NB4 (cell line): ENCODE results near the gene AFF2.

Experiments used
- DNase-seq: peaks from one replicate; pipeline ENCODE4 v3.0.0; 2010; ENCODE audit warnings: low read depth
- H3K4me3 ChIP-seq: one replicate; pipeline ENCODE4 v1.5.1; 2011; ENCODE audit warnings: mild to moderate bottlenecking, low read depth, low read length, moderate library complexity
- MAX ChIP-seq: IDR thresholded peaks from 2 replicates; pipeline ENCODE4 v1.6.1; 2011; ENCODE audit warnings: low read depth, low read length
- MYC ChIP-seq: IDR thresholded peaks from 2 replicates; pipeline ENCODE4 v1.6.1; 2011; ENCODE audit warnings: low read depth, low read length
- POLR2A ChIP-seq: IDR thresholded peaks from 2 replicates; pipeline ENCODE4 v1.6.1; 2011; ENCODE audit warnings: mild to moderate bottlenecking; ENCODE audit not compliant: insufficient read length; ENCODE audit errors: extremely low read depth
- TF ChIP-seq, protein P1 (sequence below): IDR thresholded peaks from one replicate; pipeline ENCODE4 v1.5.1; 2012; ENCODE audit warnings: low read depth, low read length

Gene AFF2

DNA sequence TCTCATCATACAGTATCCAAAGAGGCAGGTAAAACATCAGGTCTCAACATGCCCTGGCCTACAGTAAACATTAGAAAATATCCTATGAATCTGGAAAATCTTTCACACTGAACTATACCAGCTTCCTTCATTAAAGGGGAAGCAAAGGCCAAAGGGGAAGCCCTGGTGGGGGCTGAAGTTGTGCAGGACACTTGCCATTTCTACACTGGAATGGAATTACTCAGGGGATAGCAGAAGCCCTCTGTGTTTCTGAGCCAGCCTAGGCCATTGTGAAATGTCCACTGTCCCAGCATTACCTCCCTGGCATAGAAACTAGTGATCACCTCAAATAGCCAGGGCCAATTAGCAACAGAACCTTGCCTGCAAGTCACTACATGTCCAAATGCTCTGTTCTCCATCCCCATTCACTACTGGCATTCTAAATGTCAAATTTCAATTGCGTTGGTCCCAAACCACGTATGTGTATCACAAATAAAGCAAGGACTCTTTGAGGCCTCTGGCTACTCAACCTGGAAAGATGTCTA is 429.9 kb downstream of the AFF2 start:
- H3K4me3 ChIP-seq: no peak overlapping the region
- no peak for DNase-seq
- TF ChIP-seq, protein P1, sequence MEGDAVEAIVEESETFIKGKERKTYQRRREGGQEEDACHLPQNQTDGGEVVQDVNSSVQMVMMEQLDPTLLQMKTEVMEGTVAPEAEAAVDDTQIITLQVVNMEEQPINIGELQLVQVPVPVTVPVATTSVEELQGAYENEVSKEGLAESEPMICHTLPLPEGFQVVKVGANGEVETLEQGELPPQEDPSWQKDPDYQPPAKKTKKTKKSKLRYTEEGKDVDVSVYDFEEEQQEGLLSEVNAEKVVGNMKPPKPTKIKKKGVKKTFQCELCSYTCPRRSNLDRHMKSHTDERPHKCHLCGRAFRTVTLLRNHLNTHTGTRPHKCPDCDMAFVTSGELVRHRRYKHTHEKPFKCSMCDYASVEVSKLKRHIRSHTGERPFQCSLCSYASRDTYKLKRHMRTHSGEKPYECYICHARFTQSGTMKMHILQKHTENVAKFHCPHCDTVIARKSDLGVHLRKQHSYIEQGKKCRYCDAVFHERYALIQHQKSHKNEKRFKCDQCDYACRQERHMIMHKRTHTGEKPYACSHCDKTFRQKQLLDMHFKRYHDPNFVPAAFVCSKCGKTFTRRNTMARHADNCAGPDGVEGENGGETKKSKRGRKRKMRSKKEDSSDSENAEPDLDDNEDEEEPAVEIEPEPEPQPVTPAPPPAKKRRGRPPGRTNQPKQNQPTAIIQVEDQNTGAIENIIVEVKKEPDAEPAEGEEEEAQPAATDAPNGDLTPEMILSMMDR: no peak
- no peak for TF ChIP-seq MYC
- TF ChIP-seq POLR2A: no peak
- no peak for TF ChIP-seq MAX

- TF ChIP-seq MYC (no peak), MAX (no peak), POLR2A (no peak)
- TF ChIP-seq, protein P1: no peak
- no peak for DNase-seq
- no peak overlapping the region for H3K4me3 ChIP-seq
Measured at GRCh38 chrX:148933881-148934280, 433.5 kb downstream of the AFF2 start.

DNA sequence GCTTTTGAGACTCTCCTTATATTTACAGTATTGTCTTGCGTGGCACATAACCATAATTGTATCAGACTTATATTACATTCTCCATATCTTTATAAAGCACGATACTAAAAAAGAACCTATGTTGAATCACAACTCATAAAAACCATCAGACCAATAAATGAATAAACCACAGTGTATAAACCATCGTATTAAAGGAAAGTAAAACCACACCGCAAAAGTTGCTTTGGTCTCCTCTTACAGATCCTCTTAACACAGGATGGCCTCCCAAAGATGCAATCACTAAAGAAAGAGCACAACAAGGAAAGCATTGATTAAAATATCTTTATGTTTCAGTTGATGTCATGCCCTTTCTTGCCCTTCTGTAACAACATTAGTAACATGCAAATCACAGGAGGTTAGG is 437.9 kb downstream of the AFF2 start:
- H3K4me3 ChIP-seq: no peak overlapping the region
- no peak for TF ChIP-seq MAX
- TF ChIP-seq, protein P1: no peak
- no peak for TF ChIP-seq POLR2A
- no peak for TF ChIP-seq MYC
- DNase-seq: no peak

- TF ChIP-seq, protein P1: no peak
- TF ChIP-seq MYC (no peak), POLR2A (no peak), MAX (no peak)
- no peak overlapping the region for H3K4me3 ChIP-seq
Measured at GRCh38 chrX:148940411-148940996, 440.1 kb downstream of the AFF2 start.

GRCh38 chrX:148942754-148943153 is 442.3 kb downstream of the AFF2 start:
- TF ChIP-seq MYC (no peak), MAX (no peak), POLR2A (no peak)
- TF ChIP-seq, protein P1: no peak
- no peak for DNase-seq
- no peak overlapping the region for H3K4me3 ChIP-seq

More at GRCh38 chrX:148940411-148940996, 440.1 kb downstream of the AFF2 start:
- peak; percentile 31 for DNase-seq
